HG03342 (cell line): ENCODE results near the gene GCHFR.

Experiments used
- ATAC-seq: cut with Tn5 transposase; IDR thresholded peaks from one replicate; pipeline ENCODE4 v1.9.1; 2021; ENCODE audit warnings: mild to moderate bottlenecking, moderate library complexity; ENCODE audit not compliant: unreplicated experiment

GCHFR gene

GRCh38 chr15:40763801-40764628 is at the start of gene GCHFR:
Gene GCHFR (plus strand): TSS chr15:40764068. CDS start chr15:40764181, 113 bp downstream.
- ATAC-seq: peak; percentile 44

- no peak for ATAC-seq
Measured at GRCh38 chr15:40714144-40714543, 49.7 kb upstream of the GCHFR start.

- no peak for ATAC-seq
Measured at GRCh38 chr15:40716165-40716564, 47.7 kb upstream of the GCHFR start.

GRCh38 chr15:40721701-40722100 is 42.2 kb upstream of the GCHFR start:
- ATAC-seq: no peak

- ATAC-seq: no peak
Measured at GRCh38 chr15:40722354-40722753, 41.5 kb upstream of the GCHFR start.

- no peak for ATAC-seq
Measured at GRCh38 chr15:40722934-40723333, 40.9 kb upstream of the GCHFR start.

- ATAC-seq: no peak
Measured at GRCh38 chr15:40723919-40724318, 39.9 kb upstream of the GCHFR start.

- ATAC-seq: no peak
Measured at GRCh38 chr15:40731034-40731433, 32.8 kb upstream of the GCHFR start.

- ATAC-seq: no peak
Measured at GRCh38 chr15:40736575-40736974, 27.3 kb upstream of the GCHFR start.

- no peak for ATAC-seq
Measured at GRCh38 chr15:40737048-40737447, 26.8 kb upstream of the GCHFR start.

- ATAC-seq: no peak
Measured at GRCh38 chr15:40739047-40739446, 24.8 kb upstream of the GCHFR start.

GRCh38 chr15:40739854-40740253 is 24.0 kb upstream of the GCHFR start:
- no peak for ATAC-seq

- no peak for ATAC-seq
Measured at GRCh38 chr15:40743485-40743901, 20.4 kb upstream of the GCHFR start.

- no peak for ATAC-seq
Measured at GRCh38 chr15:40743921-40744814, 19.7 kb upstream of the GCHFR start.

- ATAC-seq: no peak
Measured at GRCh38 chr15:40744815-40745152, 19.1 kb upstream of the GCHFR start.

- no peak for ATAC-seq
Measured at GRCh38 chr15:40746916-40747418, 16.9 kb upstream of the GCHFR start.

- ATAC-seq: no peak
Measured at GRCh38 chr15:40747685-40748631, 15.9 kb upstream of the GCHFR start.

GRCh38 chr15:40749151-40749630 is 14.7 kb upstream of the GCHFR start:
- ATAC-seq: no peak

- ATAC-seq: no peak
Measured at GRCh38 chr15:40750885-40751284, 13.0 kb upstream of the GCHFR start.

- ATAC-seq: no peak
Measured at GRCh38 chr15:40751745-40752144, 12.1 kb upstream of the GCHFR start.

- ATAC-seq: no peak
Measured at GRCh38 chr15:40754574-40754882, 9.3 kb upstream of the GCHFR start.
